Heart right ventricle (tissue), 16 donors: ENCODE results near the gene CMSS1. TPM values are rescaled to one million over a fixed set of nuclear protein-coding genes. Genes with fewer than 3 reads are reported as not detected.
A peak's percentile ranks its signal among the peaks of the same experiment; 100 is the strongest.

Experiments used
- ATAC-seq, 8 donors: fragments of 200-7000 bp; cut with Tn5 transposase; one replicate each; pipeline ENCODE4 v1.9.1; 2020; ENCODE audit warnings: mild to moderate bottlenecking in 8 of 8, moderate library complexity in 8 of 8, moderate number of reproducible peaks in 1 of 8
- DNase-seq, 2 donors: peaks; one replicate each; pipeline ENCODE4 v3.0.0-alpha.2; 2020
- H3K27ac ChIP-seq, 10 donors: fragments of 200-600 bp; sonication (generic) in 2 of 10; one replicate each; pipeline versions ENCODE4 v1.5.0 to v1.8.0; 2020 to 2022; ENCODE audit warnings: mild to moderate bottlenecking in 3 of 10
- H3K27me3 ChIP-seq, 7 donors: fragments of 200-600 bp; one replicate each; pipeline ENCODE4 v1.8.0; 2021 to 2022; ENCODE audit warnings: mild to moderate bottlenecking in 2 of 7
- H3K36me3 ChIP-seq, 9 donors: fragments of 200-600 bp; sonication (generic) in 1 of 9; one replicate each; pipeline versions ENCODE4 v1.5.0 to v1.8.0; 2020 to 2022; ENCODE audit warnings: mild to moderate bottlenecking in 2 of 9
- H3K4me1 ChIP-seq, 9 donors: fragments of 200-600 bp; sonication (generic) in 1 of 9; one replicate each; pipeline versions ENCODE4 v1.5.0 to v1.8.0; 2020 to 2022; ENCODE audit warnings: mild to moderate bottlenecking in 4 of 9
- H3K4me3 ChIP-seq, 10 donors: fragments of 200-600 bp; sonication (generic) in 2 of 10; one replicate each; pipeline versions ENCODE4 v1.5.0 to v1.8.0; 2020 to 2022; ENCODE audit warnings: mild to moderate bottlenecking in 7 of 10, moderate library complexity in 2 of 10
- H3K9me3 ChIP-seq, 11 donors: fragments of 200-600 bp in 10 of 11; sonication (generic) in 2 of 11; one replicate each; pipeline versions ENCODE4 v1.5.0 to v1.8.0; 2013 to 2022; ENCODE audit warnings: mild to moderate bottlenecking in 2 of 11, control low read depth in 1 of 11, moderate library complexity in 1 of 11
- CTCF ChIP-seq, 9 donors: fragments of 200-600 bp; sonication (generic) in 2 of 9; IDR thresholded peaks; one replicate each; pipeline versions ENCODE4 v1.5.0 to v1.8.0; 2021 to 2022; ENCODE audit warnings: antibody characterized with exemption in 9 of 9, mild to moderate bottlenecking in 5 of 9, moderate library complexity in 1 of 9
- WGBS, 2 donors: extraction: QIAGEN DNeasy Blood & Tissue Kit; methylation state at CpG; one replicate each; pipeline ENCODE4 v1.1.7; 2013; ENCODE audit warnings: inconsistent platforms in 1 of 2; 5-methylcytosine and 5-hydroxymethylcytosine counted together
- intact Hi-C, 10 donors: fragments of 100-400 bp; cut with DNase I; formaldehyde crosslinking; loops; one replicate each; pipeline versions ENCODE4 v1.11.1 to v1.14.2; 2022
- polyA plus RNA-seq, 2 donors: library from polyadenylated mRNA; stranded (reverse); fragments of 200-250 nt; gene quantifications; one replicate each; pipeline ENCODE4 v1.2.3, GENCODE V29; 2013
- total RNA-seq, 10 donors: library from RNA; stranded (reverse); fragmentation: NEBNext Ultra II Directional in 3 of 10; extraction: Animal tissue kit (Norgen Biotek cat#: 25700) in 3 of 10; gene quantifications; one replicate each; pipeline versions ENCODE4 v1.2.1 to v1.2.4, GENCODE V29; 2021 to 2023
- donor health status: Arrhythmogenic right ventricular cardiomyopathy.
- donor health status: ischemic (EF 13 %, LVEDD 7.1; RV severe dilation, severe dysfunction).
- donor health status: healthy with polysubstance abuse.
- donor health status: DM: no; HTN: yes; CAD: no.
- donor health status: DM: no; HTN: no; CAD: no.
- donor health status: ischemic (EF 25% LVEDD 6.9; RV normal size, moderate dysfunction).
- donor health status: ischemic (EF 25% LVEDD 5.7; RV mildly dilated, moderate dysfunction).
- donor health status: healthy.
- donor health status: DM: yes; HTN: yes; CAD: no.
- donor health status: Ischemic cardiomyopathy.
- donor health status: ischemic (EF 35%, LVEDD 5.7; RV mildly dilated, moderate dysfunction).
- donor health status: nonischemic (EF 11% LVEDD 7.7; RV severe dilation, severe dysfunction).
- donor health status: DM: yes; HTN: yes; CAD: no.
- donor health status: PGD.
- donor health status: ischemic (EF 29% LVEDD 5.4; RV normal size, mild dysfunction).
- donor health status: nonischemic (EF 23%, LVEDD 6.1; RV moderate dilation, normal function).

CMSS1 gene
- total and polyA plus RNA-seq, 12 donors = 24.6 to 45.4 (median 34.6) TPM

GRCh38 chr3:99881121-99881524 lies 63.5 kb downstream of the CMSS1 start:
- WGBS, 2 donors = 39 to 54% methylated on average over 2 of the region's 2 CpGs
- no peak for TF ChIP-seq CTCF (IDR thresholded peaks at IDR 0.05)
- ATAC-seq (peak; percentile 60 to 87 (median 72)), DNase-seq (no peak)
- H3K27me3 ChIP-seq = no peaks in the 10 kb centered on the region
- intact Hi-C loops = loop anchor here in 2 of 10 donors (5.0 kb wide), 2 partner anchors 41 to 161 kb away; no protein-coding TSS in a partner anchor
- no peaks in the 10 kb centered on the region for H3K9me3 ChIP-seq
- H3K4me3 ChIP-seq = no peak overlapping the region
- H3K27ac ChIP-seq = peak overlapping the region; percentile 55 to 86 (median 75)
- H3K4me1 ChIP-seq = peaks cover 4 to 70% (median 46%) of the 10 kb centered on the region in 9 donors
- no peaks in the 10 kb centered on the region for H3K36me3 ChIP-seq

GRCh38 chr3:99882436-99883137 lies 64.9 kb downstream of the CMSS1 start:
- Histone ChIP-seq H3K27me3 (no peaks in the 10 kb centered on the region), H3K36me3 (no peaks in the 10 kb centered on the region), H3K27ac (peak overlapping the region in 8 of 10 donors; percentile 26 to 86 (median 78)), H3K4me3 (no peak overlapping the region), H3K9me3 (no peaks in the 10 kb centered on the region), H3K4me1 (peaks cover 4 to 58% (median 37%) of the 10 kb centered on the region in 9 donors)
- DNase-seq (no peak), ATAC-seq (no peak)
- intact Hi-C loops = loop anchor here in 2 of 10 donors (5.0 kb wide), 2 partner anchors 40 to 160 kb away; no protein-coding TSS in a partner anchor
- TF ChIP-seq CTCF (IDR thresholded peaks at IDR 0.05) = no peak
- 79 to 84% methylated on average over 1 of the region's 1 CpG for WGBS, 2 donors

DNA sequence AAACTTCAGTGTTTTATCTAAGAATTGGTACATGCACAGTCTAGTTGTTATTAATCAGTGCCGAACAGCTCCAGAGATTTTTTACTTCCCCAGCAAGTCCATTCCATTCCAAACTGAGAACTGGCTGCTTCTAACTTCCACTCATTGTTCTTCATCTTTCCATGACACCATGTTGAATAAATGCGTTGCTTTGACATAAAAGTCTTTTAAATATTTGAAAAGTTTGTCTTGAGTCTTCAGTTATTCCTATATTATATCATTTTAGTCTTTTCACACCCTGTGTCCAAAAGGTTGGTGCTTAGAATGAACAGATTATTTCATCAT lies 65.4 kb downstream of the CMSS1 start:
- ATAC-seq = peak in 2 of 8 donors; percentile 29 to 37

GRCh38 chr3:99883693-99884092 lies 66.0 kb downstream of the CMSS1 start:
- Histone ChIP-seq H3K4me3 (no peak overlapping the region), H3K36me3 (no peaks in the 10 kb centered on the region), H3K27ac (peak overlapping the region in 5 of 10 donors; percentile 12 to 86 (median 76)), H3K4me1 (peaks cover 4 to 54% (median 36%) of the 10 kb centered on the region in 9 donors), H3K9me3 (no peaks in the 10 kb centered on the region), H3K27me3 (no peaks in the 10 kb centered on the region)
- WGBS, 2 donors = 99 to 100% methylated on average over 1 of the region's 1 CpG
- intact Hi-C loops = loop anchor here in 2 of 10 donors (5.0 kb wide), 2 partner anchors 39 to 159 kb away; no protein-coding TSS in a partner anchor
- no peak for ATAC-seq
- TF ChIP-seq CTCF (IDR thresholded peaks at IDR 0.05) = no peak
- DNase-seq = no peak

More for the DNA sequence above, 65.4 kb downstream of the CMSS1 start:
- Histone ChIP-seq H3K36me3 (no peaks in the 10 kb centered on the region), H3K9me3 (no peaks in the 10 kb centered on the region), H3K27me3 (no peaks in the 10 kb centered on the region), H3K27ac (peak overlapping the region in 5 of 10 donors; percentile 74 to 86 (median 81)), H3K4me3 (no peak overlapping the region), H3K4me1 (peaks cover 4 to 54% (median 36%) of the 10 kb centered on the region in 9 donors)
- no peak for DNase-seq
- intact Hi-C loops = loop anchor here in 2 of 10 donors (5.0 kb wide), 2 partner anchors 39 to 159 kb away; no protein-coding TSS in a partner anchor
- no peak for TF ChIP-seq CTCF (IDR thresholded peaks at IDR 0.05)
- WGBS, 2 donors = 61 to 63% methylated on average over 2 of the region's 2 CpGs
